ENCODE data around the gene NFASC.

DNA sequence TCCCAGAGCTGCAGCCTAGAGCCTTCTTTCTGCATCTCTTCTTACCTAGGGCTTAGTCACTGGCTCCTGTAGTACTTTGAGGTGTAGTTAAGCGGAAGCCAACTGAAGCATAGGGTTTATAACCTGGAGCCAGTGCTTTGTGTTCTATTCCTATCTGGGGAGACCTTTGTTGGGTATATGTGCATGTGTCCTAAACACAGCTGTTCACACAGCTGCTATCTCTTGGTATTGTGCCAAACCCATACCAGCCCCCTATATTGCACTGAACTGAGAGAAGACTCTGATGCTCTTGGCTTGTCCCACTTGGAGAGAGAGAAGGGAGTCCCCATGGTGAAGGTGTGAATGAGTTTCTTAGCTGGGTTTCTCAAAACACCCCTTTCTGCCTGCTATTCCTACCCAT is 17.2 kb upstream of the NFASC start:
- TF ChIP-seq EZH2phosphoT487 (IDR thresholded peaks at IDR 0.05; ENCODE audit: borderline replicate concordance, low read length), result no peak
- TF ChIP-seq, protein P1, sequence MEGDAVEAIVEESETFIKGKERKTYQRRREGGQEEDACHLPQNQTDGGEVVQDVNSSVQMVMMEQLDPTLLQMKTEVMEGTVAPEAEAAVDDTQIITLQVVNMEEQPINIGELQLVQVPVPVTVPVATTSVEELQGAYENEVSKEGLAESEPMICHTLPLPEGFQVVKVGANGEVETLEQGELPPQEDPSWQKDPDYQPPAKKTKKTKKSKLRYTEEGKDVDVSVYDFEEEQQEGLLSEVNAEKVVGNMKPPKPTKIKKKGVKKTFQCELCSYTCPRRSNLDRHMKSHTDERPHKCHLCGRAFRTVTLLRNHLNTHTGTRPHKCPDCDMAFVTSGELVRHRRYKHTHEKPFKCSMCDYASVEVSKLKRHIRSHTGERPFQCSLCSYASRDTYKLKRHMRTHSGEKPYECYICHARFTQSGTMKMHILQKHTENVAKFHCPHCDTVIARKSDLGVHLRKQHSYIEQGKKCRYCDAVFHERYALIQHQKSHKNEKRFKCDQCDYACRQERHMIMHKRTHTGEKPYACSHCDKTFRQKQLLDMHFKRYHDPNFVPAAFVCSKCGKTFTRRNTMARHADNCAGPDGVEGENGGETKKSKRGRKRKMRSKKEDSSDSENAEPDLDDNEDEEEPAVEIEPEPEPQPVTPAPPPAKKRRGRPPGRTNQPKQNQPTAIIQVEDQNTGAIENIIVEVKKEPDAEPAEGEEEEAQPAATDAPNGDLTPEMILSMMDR (IDR thresholded peaks at IDR 0.05; ENCODE audit: low read depth, low read length, poor library complexity, severe bottlenecking), result no peak
